HG03460 (cell line): ENCODE results near the gene AADACL4.

Experiments used
- ATAC-seq: cut with Tn5 transposase; IDR thresholded peaks from one replicate; pipeline ENCODE4 v1.9.1; 2021; ENCODE audit not compliant: unreplicated experiment

The AADACL4 gene

GRCh38 chr1:12643785-12644184 lies at the start of gene AADACL4:
AADACL4 (plus strand) TSS chr1:12644085; CDS start chr1:12644547, 462 bp downstream.
- no peak for ATAC-seq

- ATAC-seq, result no peak
Measured at GRCh38 chr1:12594490-12594889, 49.4 kb upstream of the AADACL4 start.

- no peak for ATAC-seq
Measured at GRCh38 chr1:12594966-12595756, 48.7 kb upstream of the AADACL4 start.

- no peak for ATAC-seq
Measured at GRCh38 chr1:12595757-12596006, 48.2 kb upstream of the AADACL4 start.

- ATAC-seq, result peak; percentile 65
Measured at GRCh38 chr1:12596007-12596821, 47.7 kb upstream of the AADACL4 start.

GRCh38 chr1:12597792-12598191 lies 46.1 kb upstream of the AADACL4 start:
- ATAC-seq, result no peak

- no peak for ATAC-seq
Measured at GRCh38 chr1:12598974-12599373, 44.9 kb upstream of the AADACL4 start.

- no peak for ATAC-seq
Measured at GRCh38 chr1:12599657-12600056, 44.2 kb upstream of the AADACL4 start.

GRCh38 chr1:12600335-12600734 lies 43.5 kb upstream of the AADACL4 start:
- no peak for ATAC-seq

GRCh38 chr1:12600880-12601633 lies 42.8 kb upstream of the AADACL4 start:
- ATAC-seq, result no peak

- no peak for ATAC-seq
Measured at GRCh38 chr1:12601700-12602658, 41.9 kb upstream of the AADACL4 start.

- no peak for ATAC-seq
Measured at GRCh38 chr1:12602659-12603024, 41.2 kb upstream of the AADACL4 start.

GRCh38 chr1:12603224-12603623 lies 40.7 kb upstream of the AADACL4 start:
- ATAC-seq, result no peak

- no peak for ATAC-seq
Measured at GRCh38 chr1:12604114-12604874, 39.6 kb upstream of the AADACL4 start.

GRCh38 chr1:12604986-12605385 lies 38.9 kb upstream of the AADACL4 start:
- no peak for ATAC-seq

GRCh38 chr1:12607263-12607662 lies 36.6 kb upstream of the AADACL4 start:
- no peak for ATAC-seq

- no peak for ATAC-seq
Measured at GRCh38 chr1:12608311-12608957, 35.5 kb upstream of the AADACL4 start.

GRCh38 chr1:12609469-12610003 lies 34.3 kb upstream of the AADACL4 start:
- no peak for ATAC-seq

GRCh38 chr1:12610305-12610935 lies 33.5 kb upstream of the AADACL4 start:
- ATAC-seq, result no peak
